Measurements from ENCODE around the gene CEBPG.

The CEBPG gene

DNA sequence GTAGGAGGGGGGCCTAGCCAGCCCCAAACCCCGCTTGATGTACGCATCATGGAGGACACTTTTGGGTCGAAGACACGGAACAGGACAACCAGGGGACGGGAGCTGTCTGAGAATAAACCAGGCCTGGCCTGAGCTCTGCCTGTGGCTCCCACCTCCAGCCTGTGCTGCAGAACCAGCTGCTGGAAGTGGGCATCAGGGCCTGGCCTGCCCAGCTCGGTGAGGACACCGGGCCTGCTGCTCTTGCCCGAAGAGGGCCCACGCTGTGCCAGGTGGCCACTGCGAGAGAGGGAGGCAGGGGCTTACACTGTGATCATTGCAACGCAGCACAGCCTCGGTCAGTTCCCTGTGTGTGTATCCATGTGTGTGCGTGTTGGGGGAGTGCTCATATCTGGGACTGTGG is 34.6 kb downstream of the CEBPG start:
- DNase-seq: no peak

GRCh38 chr19:33408538-33409434 is 35.3 kb downstream of the CEBPG start:
- DNase-seq: no peak

DNA sequence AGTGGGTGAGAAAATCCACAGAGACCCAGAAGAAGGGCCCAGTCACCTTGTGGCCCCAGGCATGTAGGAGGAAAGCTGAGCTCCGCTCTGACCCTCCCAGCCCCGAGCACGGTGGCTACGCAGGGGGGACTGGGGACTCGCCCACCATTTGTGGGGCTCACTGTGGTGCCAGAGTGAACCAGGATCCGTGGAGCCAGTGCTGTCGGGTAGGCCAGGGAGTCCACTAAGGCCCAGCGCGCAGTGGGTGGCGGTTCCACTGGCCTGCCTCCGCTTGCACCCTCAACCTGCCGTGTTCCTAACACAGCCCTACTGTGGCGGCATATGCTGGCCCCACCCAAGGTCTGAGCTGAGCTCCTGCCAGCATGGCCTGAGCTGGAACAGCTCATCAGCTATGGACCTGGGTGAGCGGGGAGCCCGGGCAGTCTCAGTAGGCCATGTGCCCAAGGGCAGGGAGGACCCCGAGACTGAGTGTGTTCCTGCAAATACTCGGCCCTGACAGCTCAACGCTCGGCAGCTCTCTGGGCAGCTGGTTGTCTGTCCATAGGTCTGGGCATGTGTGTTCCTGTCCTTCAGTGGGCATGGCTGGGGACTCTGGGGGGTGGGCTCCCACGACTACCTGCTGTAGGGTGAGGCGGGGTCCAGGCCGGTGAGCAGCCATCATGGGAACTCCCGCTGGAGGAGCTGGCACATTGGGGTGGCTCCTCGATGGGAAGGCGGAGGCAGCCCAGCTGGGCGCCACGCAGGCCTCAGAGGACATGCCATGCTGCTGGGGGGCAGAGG is 36.6 kb downstream of the CEBPG start:
- no peak for DNase-seq

GRCh38 chr19:33410915-33411401 is 37.4 kb downstream of the CEBPG start:
- DNase-seq: no peak

- no peak for DNase-seq
Measured at GRCh38 chr19:33411621-33412180, 38.2 kb downstream of the CEBPG start.

DNA sequence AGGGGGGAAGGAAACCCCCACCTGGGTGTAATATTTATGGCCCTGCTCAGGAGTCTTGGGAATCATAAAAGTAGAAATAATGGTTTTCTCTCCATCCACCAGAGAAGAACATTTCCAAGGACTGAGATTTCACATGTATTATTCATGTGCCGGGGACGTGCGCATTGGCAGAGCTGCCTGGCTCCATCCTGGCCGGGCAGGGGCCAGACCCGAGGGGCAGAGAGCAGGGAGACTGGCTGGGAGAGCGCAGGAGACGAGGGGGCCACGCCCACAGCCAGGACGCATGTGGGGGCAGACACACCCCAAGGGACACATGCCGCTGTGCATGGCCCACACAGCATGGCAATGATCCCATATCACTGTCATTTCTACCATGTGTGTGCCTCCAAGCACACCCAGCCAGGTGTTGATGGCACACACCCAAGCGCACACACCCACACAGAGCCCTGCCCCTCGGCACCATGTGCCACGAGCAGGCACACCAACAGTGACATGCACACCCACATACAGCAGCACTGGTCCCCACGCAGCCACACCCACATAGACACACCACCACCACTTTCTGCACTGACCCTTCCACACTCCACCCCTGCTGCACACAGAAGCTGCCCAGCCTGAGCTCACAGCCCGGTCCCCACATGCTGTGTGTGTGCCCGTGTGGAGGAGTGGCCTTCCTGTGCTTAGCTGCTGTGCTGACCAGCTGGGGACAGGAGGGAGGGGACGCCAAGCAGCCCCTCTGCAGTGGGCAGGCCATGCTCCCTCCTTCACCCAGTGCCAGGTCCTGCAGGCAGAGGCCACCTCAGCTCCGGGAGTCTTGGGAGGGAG is 39.3 kb downstream of the CEBPG start:
- no peak for DNase-seq

- DNase-seq: no peak
Measured at GRCh38 chr19:33413426-33413725, 39.9 kb downstream of the CEBPG start.

DNA sequence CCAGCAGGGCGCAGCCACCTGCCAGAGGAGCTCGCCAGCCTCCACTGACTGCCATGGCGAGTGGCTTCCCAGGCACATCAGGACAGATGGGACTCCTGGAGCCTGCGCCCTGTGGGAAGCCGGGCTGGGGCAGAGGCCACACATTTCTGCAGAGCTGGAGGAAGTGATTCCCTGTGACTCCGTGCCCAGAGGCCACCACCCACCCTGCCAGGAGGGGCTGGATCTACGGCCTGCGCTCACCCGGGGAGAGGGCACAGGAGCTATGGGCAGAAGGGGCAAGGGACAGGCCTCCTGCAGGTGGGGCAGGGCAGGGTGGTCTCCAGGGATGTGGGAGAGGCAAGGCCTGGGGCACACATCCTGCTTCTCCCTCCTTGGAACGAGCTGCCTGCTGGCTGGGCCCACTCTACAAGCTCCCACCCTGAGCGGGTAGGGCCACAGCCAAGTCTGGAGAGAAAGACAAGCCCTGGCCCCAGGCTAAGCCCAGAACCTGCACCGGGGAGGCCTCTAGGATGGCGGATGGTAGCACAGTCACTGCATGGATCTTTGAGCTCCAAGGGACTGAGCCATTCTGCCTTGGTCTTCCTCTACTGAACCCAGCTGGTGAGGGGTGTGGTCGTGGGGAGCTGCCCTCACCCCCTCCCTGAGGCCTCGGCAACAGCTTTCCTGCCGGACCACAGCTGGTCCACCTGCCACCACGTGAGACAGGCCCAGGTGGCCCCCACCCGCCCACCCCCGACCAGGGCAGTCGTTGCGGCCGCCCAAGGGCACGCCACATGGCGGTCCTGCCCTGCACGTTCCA is 40.6 kb downstream of the CEBPG start:
- no peak for DNase-seq

GRCh38 chr19:33414667-33415605 is 41.4 kb downstream of the CEBPG start:
- no peak for DNase-seq

- peak; percentile 95 for DNase-seq
Measured at GRCh38 chr19:33416307-33417215, 43.1 kb downstream of the CEBPG start.

GRCh38 chr19:33417751-33418150 is 44.2 kb downstream of the CEBPG start:
- no peak for DNase-seq

- DNase-seq: no peak
Measured at GRCh38 chr19:33418461-33418860, 45.0 kb downstream of the CEBPG start.

- no peak for DNase-seq
Measured at GRCh38 chr19:33418871-33419787, 45.6 kb downstream of the CEBPG start.

GRCh38 chr19:33419788-33420130 is 46.2 kb downstream of the CEBPG start:
- DNase-seq: no peak

- DNase-seq: no peak
Measured at GRCh38 chr19:33420821-33421220, 47.3 kb downstream of the CEBPG start.

DNA sequence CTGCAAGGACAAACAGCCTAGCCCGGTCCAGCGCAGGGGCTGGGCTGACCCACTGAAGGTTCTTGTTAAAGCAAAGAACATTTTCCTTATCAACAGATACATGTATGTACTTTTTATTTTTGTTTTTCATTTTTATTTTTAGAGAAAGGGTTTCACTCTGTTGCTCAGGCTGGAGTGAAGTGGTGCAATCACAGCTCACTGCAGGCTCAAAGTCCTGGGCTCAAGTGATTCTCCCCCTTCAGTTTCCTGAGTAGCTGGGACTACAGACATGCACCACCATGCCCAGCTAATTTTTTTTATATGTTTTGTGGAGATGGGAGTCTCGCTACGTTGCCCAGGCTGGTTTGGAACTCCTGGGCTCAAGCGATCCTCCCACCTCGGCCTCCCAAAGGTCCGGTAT is 47.9 kb downstream of the CEBPG start:
- no peak for DNase-seq

GRCh38 chr19:33422369-33423180 is 49.1 kb downstream of the CEBPG start:
- no peak for DNase-seq

DNA sequence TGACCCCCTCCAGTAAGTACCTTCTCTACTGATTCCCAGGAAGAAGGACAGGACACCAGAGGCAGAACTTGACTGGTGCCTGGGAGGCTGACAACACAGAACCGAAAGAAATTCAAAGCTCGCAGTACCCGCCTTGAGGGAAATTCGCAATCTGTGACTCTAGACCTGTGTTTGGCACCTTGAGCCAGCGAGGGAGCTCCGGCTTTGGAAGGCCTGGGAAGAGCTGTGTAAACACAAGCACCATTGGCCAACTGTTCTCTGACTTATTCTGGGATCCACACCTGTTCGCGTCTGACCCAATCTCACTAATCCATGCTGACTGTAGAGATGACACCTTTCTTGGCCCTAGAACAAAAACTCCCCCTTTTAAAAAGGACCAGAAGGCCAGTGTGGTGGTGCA is 50.7 kb downstream of the CEBPG start:
- no peak for DNase-seq

Measured in NCI-H2227 treated with DMSO at 0.1 percent for 48 hours (cell line).